ENCODE results near the gene PYGM. TPM values are rescaled to one million over a fixed set of nuclear protein-coding genes. Genes with fewer than 3 reads are reported as not detected.

The PYGM gene
- total RNA-seq, 1 experiment from 2014 or later: 1.6 TPM

GRCh38 chr11:64722141-64723065 lies 37.4 kb downstream of the PYGM start:
- Histone ChIP-seq H3K9me2 (ENCODE audit: insufficient read depth) (no peaks in the 10 kb centered on the region), H3K9me3 (ENCODE audit: insufficient read depth, low read depth) (no peaks in the 10 kb centered on the region), H3K27ac (no peak overlapping the region), H4K20me1 (ENCODE audit: insufficient read depth) (no peaks in the 10 kb centered on the region), H3K4me2 (no peak overlapping the region), H3K27me3 (ENCODE audit: insufficient read depth, low read depth) (peaks cover 86% of the 10 kb centered on the region), H3K36me3 (ENCODE audit: low read depth) (no peaks in the 10 kb centered on the region), H2AFZ (no peak overlapping the region), H3K4me3 (no peak overlapping the region), H3K79me2 (ENCODE audit: low read depth) (no peaks in the 10 kb centered on the region), H3K4me1 (replicated peaks; ENCODE audit: insufficient read depth) (peaks cover 6% of the 10 kb centered on the region; the same call in 1 of the 2 replicates), H3F3A (ENCODE audit: insufficient read depth, low read depth) (no peaks in the 10 kb centered on the region)
- no peak for TF ChIP-seq EZH2 (IDR thresholded peaks at IDR 0.05; ENCODE audit: low read depth)
- TF ChIP-seq CTCF (conservative IDR thresholded peaks at IDR 0.05): no peak
- no TSS peak for BruUV-seq (replicated peaks)
- POLR2A ChIA-PET (ENCODE audit: unreplicated experiment): no interaction called here
- DNase-seq: no peak
- CTCF ChIA-PET: no interaction called here
- intact Hi-C loops (cut with micrococcal nuclease; ENCODE audit: unreplicated experiment): no loop called here

DNA sequence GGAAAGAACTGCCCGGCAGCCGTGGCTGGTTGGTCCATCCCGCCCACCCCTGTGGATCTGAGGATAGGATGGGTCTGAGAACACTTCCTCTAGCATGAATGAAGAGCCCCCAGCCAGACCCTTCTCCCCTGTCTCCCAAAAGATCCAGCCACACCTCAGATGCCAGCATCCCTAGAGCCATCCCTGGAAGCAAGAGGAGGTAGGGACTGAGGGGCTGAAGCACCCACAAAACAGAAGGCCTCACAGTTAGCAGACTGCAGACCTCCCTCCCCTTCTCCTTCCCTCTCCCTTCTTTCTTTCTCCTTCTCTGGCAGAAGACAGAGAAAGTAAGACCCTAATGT lies 38.4 kb downstream of the PYGM start:
- Histone ChIP-seq H3K4me1 (replicated peaks; ENCODE audit: insufficient read depth) (peaks cover 6% of the 10 kb centered on the region; the same call in 1 of the 2 replicates), H3K79me2 (ENCODE audit: low read depth) (no peaks in the 10 kb centered on the region), H3K9me2 (ENCODE audit: insufficient read depth) (no peaks in the 10 kb centered on the region), H3K36me3 (ENCODE audit: low read depth) (no peaks in the 10 kb centered on the region), H2AFZ (no peak overlapping the region), H3K9me3 (ENCODE audit: insufficient read depth, low read depth) (no peaks in the 10 kb centered on the region), H3K4me3 (no peak overlapping the region), H3K4me2 (no peak overlapping the region), H3K27me3 (ENCODE audit: insufficient read depth, low read depth) (peaks cover 86% of the 10 kb centered on the region), H3K27ac (no peak overlapping the region), H4K20me1 (ENCODE audit: insufficient read depth) (no peaks in the 10 kb centered on the region), H3F3A (ENCODE audit: insufficient read depth, low read depth) (no peaks in the 10 kb centered on the region)
- ChIA-PET CTCF (no interaction called here), POLR2A (ENCODE audit: unreplicated experiment) (no interaction called here)
- BruUV-seq (replicated peaks): no TSS peak
- DNase-seq: no peak
- intact Hi-C loops (cut with micrococcal nuclease; ENCODE audit: unreplicated experiment): no loop called here
- no peak for TF ChIP-seq CTCF (conservative IDR thresholded peaks at IDR 0.05)
- no peak for TF ChIP-seq EZH2 (IDR thresholded peaks at IDR 0.05; ENCODE audit: low read depth)

- H3K36me3 ChIP-seq (ENCODE audit: low read depth): no peaks in the 10 kb centered on the region
- H3K4me3 ChIP-seq: no peak overlapping the region
- POLR2A ChIA-PET (ENCODE audit: unreplicated experiment): no interaction called here
- no TSS peak for BruUV-seq (replicated peaks)
- no peaks in the 10 kb centered on the region for H3K79me2 ChIP-seq (ENCODE audit: low read depth)
- H3F3A ChIP-seq (ENCODE audit: insufficient read depth, low read depth): no peaks in the 10 kb centered on the region
- H3K9me2 ChIP-seq (ENCODE audit: insufficient read depth): no peaks in the 10 kb centered on the region
- TF ChIP-seq CTCF (conservative IDR thresholded peaks at IDR 0.05): no peak
- TF ChIP-seq EZH2 (IDR thresholded peaks at IDR 0.05; ENCODE audit: low read depth): no peak
- H3K27ac ChIP-seq: no peak overlapping the region
- no peak overlapping the region for H2AFZ ChIP-seq
- H3K4me1 ChIP-seq (replicated peaks; ENCODE audit: insufficient read depth): peaks cover 6% of the 10 kb centered on the region; the same call in 1 of the 2 replicates
- H4K20me1 ChIP-seq (ENCODE audit: insufficient read depth): no peaks in the 10 kb centered on the region
- no peak overlapping the region for H3K4me2 ChIP-seq
- H3K27me3 ChIP-seq (ENCODE audit: insufficient read depth, low read depth): peaks cover 86% of the 10 kb centered on the region
- CTCF ChIA-PET: no interaction called here
- no peaks in the 10 kb centered on the region for H3K9me3 ChIP-seq (ENCODE audit: insufficient read depth, low read depth)
- intact Hi-C loops (cut with micrococcal nuclease; ENCODE audit: unreplicated experiment): no loop called here
- DNase-seq: no peak
These were observed 39.0 kb downstream of the PYGM start for GRCh38 chr11:64720640-64721358.
